ENCODE measurements around the gene ZNF100. TPM values are rescaled to one million over a fixed set of nuclear protein-coding genes. Genes with fewer than 3 reads are reported as not detected.

ZNF100 gene
- polyA plus RNA-seq, 3 donors, result 2.1 to 10.8 (median 8.6) TPM

Small RNA genes lying within 50 kb of the gene (small RNA-seq; reads per million reads assigned to genes)
- gene VN1R84P (ENCODE audit: insufficient read length, low read depth), result not detected

Other genes starting within 250 kb of the ZNF100 start
- 1 to 10 TPM; 1.1 to 3.0 (median 3.0) TPM for gene ZNF43, start 68.6 kb upstream of the ZNF100 start, polyA plus RNA-seq
- not detected for gene ZNF208, start 243.4 kb upstream of the ZNF100 start, polyA plus RNA-seq